ENCODE measurements around the gene TRAT1.

Gene TRAT1, protein sequence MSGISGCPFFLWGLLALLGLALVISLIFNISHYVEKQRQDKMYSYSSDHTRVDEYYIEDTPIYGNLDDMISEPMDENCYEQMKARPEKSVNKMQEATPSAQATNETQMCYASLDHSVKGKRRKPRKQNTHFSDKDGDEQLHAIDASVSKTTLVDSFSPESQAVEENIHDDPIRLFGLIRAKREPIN

DNA sequence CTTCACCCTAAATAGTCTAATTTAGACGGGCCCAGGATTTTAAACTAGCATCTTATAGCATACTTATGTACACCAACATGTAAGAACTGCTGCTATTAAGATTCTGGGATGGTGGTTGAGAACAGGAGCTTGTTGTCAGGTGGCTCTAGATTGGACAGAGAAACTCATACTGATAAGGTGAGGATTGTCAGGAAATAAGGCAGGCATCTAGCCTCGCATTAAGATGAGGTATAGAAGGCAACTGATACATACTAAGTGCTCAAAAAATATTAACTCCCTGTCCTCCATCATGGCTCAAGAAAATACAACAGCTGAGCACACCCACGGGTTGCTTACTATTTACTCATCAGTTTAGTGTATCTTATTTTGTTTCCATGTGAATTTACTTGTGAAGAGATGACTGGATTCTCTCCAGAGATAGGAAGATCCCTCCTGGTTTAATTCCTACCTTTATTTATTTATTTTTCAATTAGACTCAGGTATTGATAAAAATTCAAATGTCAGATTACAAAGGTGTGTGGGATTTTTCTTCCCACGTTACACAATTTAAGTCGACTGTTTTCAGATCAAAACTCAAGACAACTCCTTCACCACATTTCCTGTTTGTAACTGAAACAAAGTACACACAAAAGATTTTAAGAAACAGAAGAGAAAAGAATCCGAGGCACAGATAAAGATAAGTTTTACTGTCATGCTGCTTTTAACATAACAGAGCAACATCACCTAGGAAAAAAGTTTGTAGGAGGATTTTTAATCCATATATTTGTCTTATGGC lies at the start of gene TRAT1:
TRAT1 (plus strand) TSS at position 664 of the 775 bp plus-strand sequence. CDS start 142 bp downstream, outside the sequence.
- ChIA-PET POLR2A (no interaction called here), CTCF (interaction anchor here (1.0 to 2.8 kb wide), 2 partner anchors 10 to 16 kb away, joined by 3 to 7 read pairs; no protein-coding TSS in a partner anchor)
- no peak for DNase-seq (ENCODE audit: extremely low spot score)
- TF ChIP-seq, protein P1, sequence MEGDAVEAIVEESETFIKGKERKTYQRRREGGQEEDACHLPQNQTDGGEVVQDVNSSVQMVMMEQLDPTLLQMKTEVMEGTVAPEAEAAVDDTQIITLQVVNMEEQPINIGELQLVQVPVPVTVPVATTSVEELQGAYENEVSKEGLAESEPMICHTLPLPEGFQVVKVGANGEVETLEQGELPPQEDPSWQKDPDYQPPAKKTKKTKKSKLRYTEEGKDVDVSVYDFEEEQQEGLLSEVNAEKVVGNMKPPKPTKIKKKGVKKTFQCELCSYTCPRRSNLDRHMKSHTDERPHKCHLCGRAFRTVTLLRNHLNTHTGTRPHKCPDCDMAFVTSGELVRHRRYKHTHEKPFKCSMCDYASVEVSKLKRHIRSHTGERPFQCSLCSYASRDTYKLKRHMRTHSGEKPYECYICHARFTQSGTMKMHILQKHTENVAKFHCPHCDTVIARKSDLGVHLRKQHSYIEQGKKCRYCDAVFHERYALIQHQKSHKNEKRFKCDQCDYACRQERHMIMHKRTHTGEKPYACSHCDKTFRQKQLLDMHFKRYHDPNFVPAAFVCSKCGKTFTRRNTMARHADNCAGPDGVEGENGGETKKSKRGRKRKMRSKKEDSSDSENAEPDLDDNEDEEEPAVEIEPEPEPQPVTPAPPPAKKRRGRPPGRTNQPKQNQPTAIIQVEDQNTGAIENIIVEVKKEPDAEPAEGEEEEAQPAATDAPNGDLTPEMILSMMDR (IDR thresholded peaks at IDR 0.05; ENCODE audit: control extremely low read depth, extremely low read depth, low read depth, missing control alignments), result no peak

DNA sequence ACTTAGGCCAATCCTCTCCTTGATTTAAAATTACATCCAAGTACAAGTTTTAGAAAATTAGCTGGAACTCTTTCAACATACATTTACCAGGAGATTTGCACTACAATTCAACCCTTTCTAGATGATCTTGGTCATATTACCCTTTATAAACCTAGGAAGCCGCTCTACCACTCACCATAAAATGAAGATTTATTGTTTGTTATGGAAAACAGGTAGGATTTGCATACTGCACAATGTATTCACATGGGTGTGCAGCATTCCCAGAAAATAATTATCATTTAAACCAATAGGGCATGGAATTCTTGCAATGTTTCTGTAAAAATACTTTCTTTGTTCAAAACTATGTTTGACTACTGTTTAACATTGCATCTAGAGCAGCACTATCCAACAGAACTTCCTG lies 46.9 kb upstream of the TRAT1 start:
- ChIA-PET POLR2A (no interaction called here), CTCF (no interaction called here)
- no peak for DNase-seq (ENCODE audit: extremely low spot score)
- TF ChIP-seq, protein P1 (IDR thresholded peaks at IDR 0.05; ENCODE audit: control extremely low read depth, extremely low read depth, low read depth, missing control alignments), result no peak

DNA sequence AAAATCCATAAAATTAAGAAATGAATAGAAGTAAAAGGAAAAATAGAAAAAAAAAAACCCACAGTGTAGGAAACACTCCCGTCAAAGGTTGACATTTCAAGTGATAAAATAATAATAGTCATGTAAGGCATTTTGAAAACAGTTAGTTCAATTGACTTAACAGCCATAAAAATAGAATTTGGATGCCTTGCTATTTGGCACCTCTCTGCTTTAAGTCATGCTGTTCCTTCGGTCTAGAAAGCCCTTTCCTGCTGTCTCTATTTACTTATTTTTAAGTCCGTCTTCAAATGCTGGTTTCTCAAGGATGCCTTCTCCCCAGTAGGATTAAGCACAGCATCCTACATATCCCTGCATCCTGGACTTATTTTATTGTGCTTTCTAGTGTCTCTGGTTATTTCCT lies 43.1 kb upstream of the TRAT1 start:
- TF ChIP-seq, protein P1 (IDR thresholded peaks at IDR 0.05; ENCODE audit: control extremely low read depth, extremely low read depth, low read depth, missing control alignments), result no peak
- CTCF ChIA-PET, result interaction anchor here (1.0 kb wide), 2 partner anchors 8 to 14 kb away, joined by 3 to 4 read pairs; no protein-coding TSS in a partner anchor
- DNase-seq (ENCODE audit: extremely low spot score), result no peak
- POLR2A ChIA-PET, result no interaction called here

DNA sequence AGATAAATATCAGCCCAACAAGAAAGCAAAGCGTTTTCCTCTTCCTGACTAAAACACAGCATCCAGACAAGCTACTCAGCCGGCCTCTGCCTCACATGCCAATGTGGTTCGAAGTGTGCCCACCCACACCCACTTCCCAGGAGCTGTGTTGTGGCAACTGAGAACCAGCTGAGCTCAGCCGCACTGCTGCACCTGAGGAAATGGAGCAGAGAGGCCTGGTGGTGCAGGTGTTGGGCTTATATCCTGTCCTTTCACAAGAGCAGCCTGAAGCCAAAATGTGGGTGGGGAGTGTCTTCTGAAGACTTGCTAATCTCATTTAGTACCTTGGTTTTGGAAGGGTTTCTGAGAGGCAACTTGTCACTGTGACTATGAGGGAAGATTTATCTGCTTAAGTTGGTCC lies 42.4 kb upstream of the TRAT1 start:
- ChIA-PET CTCF (no interaction called here), POLR2A (no interaction called here)
- DNase-seq (ENCODE audit: extremely low spot score), result no peak
- TF ChIP-seq, protein P1 (IDR thresholded peaks at IDR 0.05; ENCODE audit: control extremely low read depth, extremely low read depth, low read depth, missing control alignments), result no peak

DNA sequence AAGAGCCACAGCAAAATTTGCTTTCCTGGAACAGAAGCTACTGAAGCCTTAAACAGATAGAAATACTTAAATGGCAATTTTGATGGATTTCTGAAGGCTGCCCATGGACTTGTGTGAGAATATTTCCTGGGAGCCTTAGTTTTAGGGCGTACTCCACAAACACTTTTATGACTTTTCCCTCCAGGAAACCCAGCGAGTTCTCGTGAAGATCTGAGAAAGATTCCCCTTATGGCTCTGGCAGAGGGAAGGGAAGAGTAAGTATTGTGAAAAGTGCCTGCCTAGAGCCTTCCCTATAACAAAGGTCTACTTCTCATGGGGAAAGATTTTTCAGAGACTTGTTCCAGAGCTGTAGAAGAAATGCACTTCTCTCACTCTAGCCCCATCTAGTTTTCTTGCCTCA lies 31.1 kb upstream of the TRAT1 start:
- DNase-seq (ENCODE audit: extremely low spot score), result no peak
- TF ChIP-seq, protein P1 (IDR thresholded peaks at IDR 0.05; ENCODE audit: control extremely low read depth, extremely low read depth, low read depth, missing control alignments), result no peak
- ChIA-PET CTCF (interaction anchor here (1.1 to 1.2 kb wide), 2 partner anchors 9 to 13 kb away, joined by 3 to 4 read pairs; no protein-coding TSS in a partner anchor), POLR2A (no interaction called here)

DNA sequence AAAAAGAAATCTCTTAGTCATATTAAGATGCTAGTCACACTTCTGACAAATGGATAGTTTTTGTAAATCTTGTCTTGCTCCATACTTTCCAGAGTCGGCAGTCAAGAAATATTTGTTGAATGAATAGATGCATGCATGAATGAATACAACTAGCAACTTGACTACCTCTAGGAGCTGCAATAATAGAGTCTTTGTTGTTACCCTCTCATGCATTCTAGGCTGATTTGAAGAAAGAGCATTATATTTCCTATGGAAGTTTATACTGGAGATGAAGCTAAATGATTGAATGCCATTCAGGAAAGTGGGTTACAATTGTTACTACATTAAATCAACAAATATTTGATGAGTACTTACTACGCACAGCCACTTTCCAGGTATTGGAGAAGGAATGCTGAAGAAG lies 18.1 kb upstream of the TRAT1 start:
- DNase-seq (ENCODE audit: extremely low spot score), result no peak
- ChIA-PET CTCF (interaction anchor here (0.9 to 1.2 kb wide), 2 partner anchors 9 to 13 kb away, joined by 3 to 4 read pairs; no protein-coding TSS in a partner anchor), POLR2A (no interaction called here)
- TF ChIP-seq, protein P1 (IDR thresholded peaks at IDR 0.05; ENCODE audit: control extremely low read depth, extremely low read depth, low read depth, missing control alignments), result no peak

All from GM10248 (cell line).